Measurements from ENCODE around the gene NCAPD2. TPM values are rescaled to one million over a fixed set of nuclear protein-coding genes. Genes with fewer than 3 reads are reported as not detected.
"Not testable (repeated sequence)": the region's sequence is repeated elsewhere in the genome, so short reads cannot be mapped to it uniquely, and the experiment has no call there.

Gene NCAPD2
- polyA plus RNA-seq, 1 of the 3 experiments (the other 2 are of a cell fraction), result 46.9 TPM

DNA sequence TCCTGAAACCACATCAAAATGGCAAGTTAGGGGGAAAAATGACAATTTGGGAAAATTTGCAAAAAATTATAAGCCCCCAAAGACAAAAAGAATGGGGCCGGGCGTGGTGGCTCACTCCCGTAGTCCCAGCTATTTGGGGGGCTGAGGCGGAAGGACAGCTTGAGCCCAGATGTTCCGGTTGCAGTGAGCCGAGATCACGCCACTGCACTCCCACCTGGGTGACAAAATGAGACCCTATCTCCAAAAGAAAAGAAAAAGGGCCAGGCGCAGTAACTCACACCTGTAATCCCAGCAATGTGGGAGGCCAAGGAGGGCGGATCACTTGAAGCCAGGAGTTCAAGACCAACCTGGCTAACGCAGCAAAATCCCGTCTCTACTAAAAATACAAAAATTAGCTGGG, 21.4 kb upstream of the NCAPD2 start:
- H3K4me3 ChIP-seq (ENCODE audit: low read depth in 2 of 2, low read length in 1 of 2), result no peak overlapping the region
- WGBS (ENCODE audit: low lambda C conversion rate), result 95% methylated on average over 11 of the region's 11 CpGs
- H2AFZ ChIP-seq (ENCODE audit: low read depth), result no peak overlapping the region
- H3K9me3 ChIP-seq, result no peaks in the 10 kb centered on the region
- H4K20me1 ChIP-seq (ENCODE audit: insufficient read depth), result no peaks in the 10 kb centered on the region
- H3K27ac ChIP-seq (ENCODE audit: low read depth in 2 of 2, low read length in 1 of 2), result no peak overlapping the region
- no peaks in the 10 kb centered on the region for H3K27me3 ChIP-seq (ENCODE audit: insufficient read depth)
- no peak overlapping the region for H3K9ac ChIP-seq
- no peak overlapping the region for H3K4me2 ChIP-seq
- ChIA-PET CTCF (interaction anchor here (3.2 kb wide), 1 partner anchor 66 kb away, joined by 15 read pairs; no protein-coding TSS in a partner anchor), POLR2A (no interaction called here)
- H3K9me2 ChIP-seq, result no peaks in the 10 kb centered on the region
- H3K36me3 ChIP-seq (replicated peaks in 1 of 2; ENCODE audit: control insufficient read depth in 1 of 2, insufficient read depth in 2 of 2, low read length in 1 of 2), result peaks cover 0 to 2% of the 10 kb centered on the region in 2 experiments
- DNase-seq, result no peak
- H3F3A ChIP-seq (replicated peaks; ENCODE audit: insufficient read depth), result peaks cover 11% of the 10 kb centered on the region
- peaks cover 5 to 13% of the 10 kb centered on the region in 2 experiments; a peak in 2 of 4 replicates for H3K4me1 ChIP-seq (ENCODE audit: control insufficient read depth in 1 of 2, insufficient read depth in 2 of 2, low read depth in 1 of 2, low read length in 1 of 2)
- peaks cover 28% of the 10 kb centered on the region for H3K79me2 ChIP-seq (ENCODE audit: insufficient read depth)
- TF ChIP-seq TEAD4 (IDR thresholded peaks at IDR 0.05; ENCODE audit: borderline replicate concordance, insufficient read depth) (no peak), FOXM1 (IDR thresholded peaks at IDR 0.05; ENCODE audit: low read depth) (no peak), GATA2 (CRISPR knock-in tag; IDR thresholded peaks at IDR 0.05) (no peak), FOSL2 (IDR thresholded peaks at IDR 0.05; ENCODE audit: borderline replicate concordance, low read depth) (no peak), GABPA (IDR thresholded peaks at IDR 0.05; ENCODE audit: low read depth) (no peak), TAF1 (IDR thresholded peaks at IDR 0.05; ENCODE audit: borderline replicate concordance, low read depth, low read length) (no peak), ZBTB33 (IDR thresholded peaks at IDR 0.05; ENCODE audit: borderline replicate concordance, low read depth) (no peak), RAD21 (IDR thresholded peaks at IDR 0.05; ENCODE audit: low read length) (no peak), POLR2AphosphoS5 (IDR thresholded peaks at IDR 0.05; ENCODE audit: low read depth, low read length) (no peak), TCF12 (IDR thresholded peaks at IDR 0.05) (no peak)
- TF ChIP-seq, protein P1, sequence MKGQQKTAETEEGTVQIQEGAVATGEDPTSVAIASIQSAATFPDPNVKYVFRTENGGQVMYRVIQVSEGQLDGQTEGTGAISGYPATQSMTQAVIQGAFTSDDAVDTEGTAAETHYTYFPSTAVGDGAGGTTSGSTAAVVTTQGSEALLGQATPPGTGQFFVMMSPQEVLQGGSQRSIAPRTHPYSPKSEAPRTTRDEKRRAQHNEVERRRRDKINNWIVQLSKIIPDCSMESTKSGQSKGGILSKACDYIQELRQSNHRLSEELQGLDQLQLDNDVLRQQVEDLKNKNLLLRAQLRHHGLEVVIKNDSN (IDR thresholded peaks at IDR 0.05; ENCODE audit: borderline replicate concordance, low read depth), result no peak
- TF ChIP-seq, protein P2, sequence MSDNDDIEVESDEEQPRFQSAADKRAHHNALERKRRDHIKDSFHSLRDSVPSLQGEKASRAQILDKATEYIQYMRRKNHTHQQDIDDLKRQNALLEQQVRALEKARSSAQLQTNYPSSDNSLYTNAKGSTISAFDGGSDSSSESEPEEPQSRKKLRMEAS (IDR thresholded peaks at IDR 0.05; ENCODE audit: low read depth), result no peak

DNA sequence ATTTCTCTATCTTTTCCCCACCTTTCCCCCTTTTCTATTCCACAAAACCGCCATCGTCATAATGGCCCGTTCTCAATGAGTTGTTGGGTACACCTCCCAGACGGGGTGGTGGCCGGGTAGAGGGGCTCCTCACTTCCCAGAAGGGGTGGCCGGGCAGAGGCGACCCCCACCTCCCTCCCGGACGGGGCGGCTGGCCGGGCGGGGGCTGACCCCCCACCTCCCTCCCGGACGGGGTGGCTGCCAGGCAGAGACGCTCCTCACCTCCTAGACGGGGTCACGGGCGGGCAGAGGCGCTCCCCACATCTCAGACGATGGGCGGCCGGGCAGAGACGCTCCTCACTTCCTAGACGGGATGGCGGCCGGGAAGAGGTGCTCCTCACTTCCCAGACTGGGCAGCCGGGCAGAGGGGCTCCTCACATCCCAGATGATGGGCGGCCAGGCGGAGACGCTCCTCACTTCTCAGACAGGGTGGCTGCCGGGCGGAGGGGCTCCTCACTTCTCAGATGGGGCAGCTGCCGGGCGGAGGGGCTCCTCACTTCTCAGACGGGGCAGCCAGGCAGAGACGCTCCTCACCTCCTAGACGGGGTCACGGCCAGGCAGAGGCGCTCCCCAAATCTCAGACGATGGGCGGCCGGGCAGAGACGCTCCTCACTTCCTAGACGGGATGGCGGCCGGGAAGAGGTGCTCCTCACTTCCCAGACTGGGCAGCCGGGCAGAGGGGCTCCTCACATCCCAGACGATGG, 18.5 kb upstream of the NCAPD2 start:
- H3K9me2 ChIP-seq; H3K4me1 ChIP-seq (ENCODE audit: control insufficient read depth in 1 of 2, insufficient read depth in 2 of 2, low read depth in 1 of 2, low read length in 1 of 2); H3K27me3 ChIP-seq (ENCODE audit: insufficient read depth); H3K79me2 ChIP-seq (ENCODE audit: insufficient read depth); H3K9ac ChIP-seq; H4K20me1 ChIP-seq (ENCODE audit: insufficient read depth); DNase-seq; H3K4me2 ChIP-seq; H3K4me3 ChIP-seq (ENCODE audit: low read depth in 2 of 2, low read length in 1 of 2); POLR2A ChIA-PET; CTCF ChIA-PET; H2AFZ ChIP-seq (ENCODE audit: low read depth); H3K9me3 ChIP-seq; H3K27ac ChIP-seq (ENCODE audit: low read depth in 2 of 2, low read length in 1 of 2); H3K36me3 ChIP-seq (replicated peaks in 1 of 2; ENCODE audit: control insufficient read depth in 1 of 2, insufficient read depth in 2 of 2, low read length in 1 of 2): not testable (repeated sequence)
- 87% methylated on average over 22 of the region's 48 CpGs for WGBS (ENCODE audit: low lambda C conversion rate)
- H3F3A ChIP-seq (replicated peaks; ENCODE audit: insufficient read depth), result peaks cover 11% of the 10 kb centered on the region
